ENCODE data around the gene IL17RE. TPM values are rescaled to one million over a fixed set of nuclear protein-coding genes. Genes with fewer than 3 reads are reported as not detected.

Gene IL17RE
- total and polyA plus RNA-seq, 2 donors (not counting 1 experiment from before 2014, with no cell fraction given) = 0.99 to 1.9 TPM

DNA sequence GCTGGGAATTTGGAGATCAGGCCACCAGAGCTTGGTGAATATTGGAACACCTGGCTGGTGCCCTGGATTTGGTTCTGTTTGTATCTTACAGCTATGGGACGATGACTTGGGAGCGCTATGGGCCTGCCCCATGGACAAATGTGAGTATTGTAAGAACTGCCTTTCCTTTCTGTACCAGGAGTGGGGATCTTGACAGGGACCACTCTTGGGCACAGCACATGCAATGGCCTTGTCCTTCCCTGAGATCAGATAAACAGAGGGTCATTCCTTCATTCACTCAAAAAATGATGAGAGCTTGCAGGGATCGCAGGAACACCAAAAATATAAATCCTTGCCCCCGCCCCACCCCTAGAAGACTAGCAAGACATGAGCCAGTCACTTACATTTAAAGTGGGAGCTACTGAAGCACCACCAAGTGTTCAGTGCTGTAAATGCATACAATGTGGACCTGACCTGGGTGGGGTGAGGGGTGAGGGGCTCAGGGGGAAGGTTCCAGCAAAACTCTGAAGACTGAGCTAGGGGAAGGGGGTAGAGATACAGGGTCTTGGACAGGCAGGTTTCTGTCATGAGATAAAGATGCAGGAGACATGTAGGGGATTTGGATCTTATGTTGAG lies 28.3 kb downstream of the IL17RE start:
- Histone ChIP-seq H3K27me3 (ENCODE audit: control insufficient read depth, insufficient read depth, low read length) (no peaks in the 10 kb centered on the region), H3K9me3 (ENCODE audit: control insufficient read depth, insufficient read depth, low read depth, low read length) (no peaks in the 10 kb centered on the region), H3K4me1 (ENCODE audit: control insufficient read depth, extremely low read depth, insufficient read depth, low read length) (peaks cover 5% of the 10 kb centered on the region), H3K36me3 (ENCODE audit: control insufficient read depth, insufficient read depth, low read length) (no peaks in the 10 kb centered on the region), H3K27ac (ENCODE audit: insufficient read depth, low read length) (no peak overlapping the region), H3K4me2 (ENCODE audit: extremely low read depth, insufficient read depth, low read length) (no peak overlapping the region), H4K20me1 (ENCODE audit: control insufficient read depth, extremely low read depth, insufficient read depth, low read length) (no peaks in the 10 kb centered on the region), H3K9ac (ENCODE audit: insufficient read depth, low read length) (no peak overlapping the region), H3K4me3 (replicated peaks in 1 of 4; ENCODE audit: control extremely low read depth in 1 of 4, insufficient read depth in 1 of 4, low read depth in 3 of 4, low read length in 4 of 4) (no peak overlapping the region), H2AFZ (ENCODE audit: low read length) (no peak overlapping the region), H3K79me2 (ENCODE audit: control insufficient read depth, insufficient read depth, low read length) (no peaks in the 10 kb centered on the region)
- TF ChIP-seq EZH2 (IDR thresholded peaks at IDR 0.05; ENCODE audit: low read length, missing control alignments) = no peak
- TF ChIP-seq, protein P1, sequence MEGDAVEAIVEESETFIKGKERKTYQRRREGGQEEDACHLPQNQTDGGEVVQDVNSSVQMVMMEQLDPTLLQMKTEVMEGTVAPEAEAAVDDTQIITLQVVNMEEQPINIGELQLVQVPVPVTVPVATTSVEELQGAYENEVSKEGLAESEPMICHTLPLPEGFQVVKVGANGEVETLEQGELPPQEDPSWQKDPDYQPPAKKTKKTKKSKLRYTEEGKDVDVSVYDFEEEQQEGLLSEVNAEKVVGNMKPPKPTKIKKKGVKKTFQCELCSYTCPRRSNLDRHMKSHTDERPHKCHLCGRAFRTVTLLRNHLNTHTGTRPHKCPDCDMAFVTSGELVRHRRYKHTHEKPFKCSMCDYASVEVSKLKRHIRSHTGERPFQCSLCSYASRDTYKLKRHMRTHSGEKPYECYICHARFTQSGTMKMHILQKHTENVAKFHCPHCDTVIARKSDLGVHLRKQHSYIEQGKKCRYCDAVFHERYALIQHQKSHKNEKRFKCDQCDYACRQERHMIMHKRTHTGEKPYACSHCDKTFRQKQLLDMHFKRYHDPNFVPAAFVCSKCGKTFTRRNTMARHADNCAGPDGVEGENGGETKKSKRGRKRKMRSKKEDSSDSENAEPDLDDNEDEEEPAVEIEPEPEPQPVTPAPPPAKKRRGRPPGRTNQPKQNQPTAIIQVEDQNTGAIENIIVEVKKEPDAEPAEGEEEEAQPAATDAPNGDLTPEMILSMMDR (conservative IDR thresholded peaks at IDR 0.05 in 1 of 2, IDR thresholded peaks at IDR 0.05 in 1 of 2; ENCODE audit: low read depth in 1 of 2, low read length in 2 of 2) = no peak
- DNase-seq (ENCODE audit: low read depth in 2 of 2) = peak in 1 of 2 donors; percentile 22

DNA sequence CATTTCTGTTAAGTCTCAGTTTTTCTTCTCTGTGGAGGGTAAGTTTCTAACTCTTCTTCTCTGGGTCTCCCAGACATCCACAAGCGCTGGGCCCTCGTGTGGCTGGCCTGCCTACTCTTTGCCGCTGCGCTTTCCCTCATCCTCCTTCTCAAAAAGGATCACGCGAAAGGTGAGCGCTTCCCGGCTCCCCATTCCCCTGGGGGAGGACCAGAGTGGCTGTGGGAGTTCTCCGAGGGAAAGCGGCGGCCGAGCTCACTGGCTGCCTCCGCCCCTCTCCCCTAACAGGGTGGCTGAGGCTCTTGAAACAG lies 29.8 kb downstream of the IL17RE start:
- no peaks in the 10 kb centered on the region for H3K27me3 ChIP-seq (ENCODE audit: control insufficient read depth, insufficient read depth, low read length)
- TF ChIP-seq, protein P1 (conservative IDR thresholded peaks at IDR 0.05 in 1 of 2, IDR thresholded peaks at IDR 0.05 in 1 of 2; ENCODE audit: low read depth in 1 of 2, low read length in 2 of 2) = no peak
- TF ChIP-seq EZH2 (IDR thresholded peaks at IDR 0.05; ENCODE audit: low read length, missing control alignments) = no peak
- H3K4me1 ChIP-seq (ENCODE audit: control insufficient read depth, extremely low read depth, insufficient read depth, low read length) = peaks cover 5% of the 10 kb centered on the region
- H3K4me3 ChIP-seq (replicated peaks in 1 of 4; ENCODE audit: control extremely low read depth in 1 of 4, insufficient read depth in 1 of 4, low read depth in 3 of 4, low read length in 4 of 4) = peak overlapping the region; percentile 12 to 72 (median 40)
- no peaks in the 10 kb centered on the region for H3K9me3 ChIP-seq (ENCODE audit: control insufficient read depth, insufficient read depth, low read depth, low read length)
- peak overlapping the region; percentile 56 for H2AFZ ChIP-seq (ENCODE audit: low read length)
- H3K9ac ChIP-seq (ENCODE audit: insufficient read depth, low read length) = peak overlapping the region; percentile 44
- H3K36me3 ChIP-seq (ENCODE audit: control insufficient read depth, insufficient read depth, low read length) = peaks cover 2% of the 10 kb centered on the region
- peak overlapping the region; percentile 84 for H3K27ac ChIP-seq (ENCODE audit: insufficient read depth, low read length)
- no peak for DNase-seq (ENCODE audit: low read depth in 2 of 2)
- H3K79me2 ChIP-seq (ENCODE audit: control insufficient read depth, insufficient read depth, low read length) = no peaks in the 10 kb centered on the region
- peak overlapping the region; percentile 72 for H3K4me2 ChIP-seq (ENCODE audit: extremely low read depth, insufficient read depth, low read length)
- no peaks in the 10 kb centered on the region for H4K20me1 ChIP-seq (ENCODE audit: control insufficient read depth, extremely low read depth, insufficient read depth, low read length)

DNA sequence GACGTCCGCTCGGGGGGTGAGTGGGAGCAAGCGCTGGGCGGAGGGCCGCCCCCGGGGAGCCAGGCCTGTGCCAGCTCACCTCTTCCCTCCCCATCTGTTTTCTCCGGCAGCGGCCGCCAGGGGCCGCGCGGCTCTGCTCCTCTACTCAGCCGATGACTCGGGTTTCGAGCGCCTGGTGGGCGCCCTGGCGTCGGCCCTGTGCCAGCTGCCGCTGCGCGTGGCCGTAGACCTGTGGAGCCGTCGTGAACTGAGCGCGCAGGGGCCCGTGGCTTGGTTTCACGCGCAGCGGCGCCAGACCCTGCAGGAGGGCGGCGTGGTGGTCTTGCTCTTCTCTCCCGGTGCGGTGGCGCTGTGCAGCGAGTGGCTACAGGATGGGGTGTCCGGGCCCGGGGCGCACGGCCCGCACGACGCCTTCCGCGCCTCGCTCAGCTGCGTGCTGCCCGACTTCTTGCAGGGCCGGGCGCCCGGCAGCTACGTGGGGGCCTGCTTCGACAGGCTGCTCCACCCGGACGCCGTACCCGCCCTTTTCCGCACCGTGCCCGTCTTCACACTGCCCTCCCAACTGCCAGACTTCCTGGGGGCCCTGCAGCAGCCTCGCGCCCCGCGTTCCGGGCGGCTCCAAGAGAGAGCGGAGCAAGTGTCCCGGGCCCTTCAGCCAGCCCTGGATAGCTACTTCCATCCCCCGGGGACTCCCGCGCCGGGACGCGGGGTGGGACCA lies 30.4 kb downstream of the IL17RE start:
- no peaks in the 10 kb centered on the region for H4K20me1 ChIP-seq (ENCODE audit: control insufficient read depth, extremely low read depth, insufficient read depth, low read length)
- peaks cover 2% of the 10 kb centered on the region for H3K36me3 ChIP-seq (ENCODE audit: control insufficient read depth, insufficient read depth, low read length)
- no peaks in the 10 kb centered on the region for H3K9me3 ChIP-seq (ENCODE audit: control insufficient read depth, insufficient read depth, low read depth, low read length)
- H3K4me3 ChIP-seq (replicated peaks in 1 of 4; ENCODE audit: control extremely low read depth in 1 of 4, insufficient read depth in 1 of 4, low read depth in 3 of 4, low read length in 4 of 4) = peak overlapping the region; percentile 44 to 72 (median 66)
- H3K9ac ChIP-seq (ENCODE audit: insufficient read depth, low read length) = peak overlapping the region; percentile 44
- no peak for TF ChIP-seq EZH2 (IDR thresholded peaks at IDR 0.05; ENCODE audit: low read length, missing control alignments)
- TF ChIP-seq, protein P1 (conservative IDR thresholded peaks at IDR 0.05 in 1 of 2, IDR thresholded peaks at IDR 0.05 in 1 of 2; ENCODE audit: low read depth in 1 of 2, low read length in 2 of 2) = peak; percentile 70 to 79
- peak; percentile 69 to 85 for DNase-seq (ENCODE audit: low read depth in 2 of 2)
- peak overlapping the region; percentile 84 for H3K27ac ChIP-seq (ENCODE audit: insufficient read depth, low read length)
- no peaks in the 10 kb centered on the region for H3K79me2 ChIP-seq (ENCODE audit: control insufficient read depth, insufficient read depth, low read length)
- H3K4me1 ChIP-seq (ENCODE audit: control insufficient read depth, extremely low read depth, insufficient read depth, low read length) = peaks cover 5% of the 10 kb centered on the region
- peak overlapping the region; percentile 82 for H3K4me2 ChIP-seq (ENCODE audit: extremely low read depth, insufficient read depth, low read length)
- peak overlapping the region; percentile 56 for H2AFZ ChIP-seq (ENCODE audit: low read length)
- H3K27me3 ChIP-seq (ENCODE audit: control insufficient read depth, insufficient read depth, low read length) = no peaks in the 10 kb centered on the region

Data from fibroblast of lung (primary cell).